Hepatocyte (in vitro differentiated cells): Measurements from ENCODE around the gene STRBP.

Experiments used
- CTCF ChIP-seq: fragments of 200-600 bp; sonication (generic); IDR thresholded peaks from 2 replicates; pipeline ENCODE4 v1.5.1; 2016; ENCODE audit warnings: antibody characterized with exemption, mild to moderate bottlenecking; ENCODE audit not compliant: poor library complexity
- EZH2 ChIP-seq: fragments of 200-600 bp; sonication (generic); IDR thresholded peaks from 2 replicates; pipeline ENCODE4 v1.6.1; 2016; ENCODE audit warnings: antibody characterized with exemption, mild to moderate bottlenecking, borderline replicate concordance

GRCh38 chr9:123128591-123128990 is 139.8 kb downstream of the STRBP start:
- no peak for TF ChIP-seq CTCF
- no peak for TF ChIP-seq EZH2
